T-helper 2 cell treated with Interferon-gamma antibody and Interleukin-4, amounts not matched to agents 5 μg/mL and 100 μg/mL, for 36 hours (primary cell): ENCODE data around the gene NCOR2.
"Not testable (repeated sequence)": the region's sequence is repeated elsewhere in the genome, so short reads cannot be mapped to it uniquely, and the experiment has no call there.

Source experiments
- DNase-seq: peaks from one replicate; pipeline ENCODE4 v3.0.0; 2021; ENCODE audit warnings: low spot score
- H3K27ac Mint-ChIP-seq: one replicate; pipeline ENCODE4 v1.8.0; 2021; ENCODE audit warnings: mild to moderate bottlenecking, mixed read lengths
- H3K27me3 Mint-ChIP-seq: one replicate; pipeline ENCODE4 v1.8.0; 2021; ENCODE audit warnings: low read depth, mixed read lengths
- H3K36me3 Mint-ChIP-seq: one replicate; pipeline ENCODE4 v1.8.0; 2021; ENCODE audit warnings: low read depth, mixed read lengths
- H3K4me1 Mint-ChIP-seq: one replicate; pipeline ENCODE4 v1.8.0; 2021; ENCODE audit warnings: low read depth, mixed read lengths
- H3K4me3 Mint-ChIP-seq: one replicate; pipeline ENCODE4 v1.8.0; 2022; ENCODE audit warnings: mild to moderate bottlenecking, moderate library complexity, mixed read lengths
- H3K9me3 Mint-ChIP-seq: one replicate; pipeline ENCODE4 v1.8.0; 2021; ENCODE audit warnings: mixed read lengths

NCOR2 gene

DNA sequence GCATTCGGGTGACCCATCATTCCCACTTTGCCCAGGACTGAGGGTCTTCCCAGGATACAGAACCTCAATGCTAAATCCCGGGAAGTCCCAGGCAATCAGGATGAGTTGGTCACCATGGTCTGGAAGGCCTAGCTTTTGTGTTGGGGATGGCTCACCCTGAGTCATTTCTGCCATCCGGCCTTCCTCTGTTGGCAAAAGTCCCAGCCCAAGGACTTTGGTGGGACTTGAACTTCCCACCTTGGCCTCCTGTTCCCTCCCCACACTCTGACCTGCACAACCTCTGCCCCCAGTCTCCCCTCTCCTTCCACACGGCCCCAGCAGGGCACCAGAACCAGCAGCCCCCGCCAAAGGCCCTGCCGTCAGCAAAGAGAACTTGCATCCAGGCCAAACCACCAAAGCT is 24.6 kb upstream of the NCOR2 start:
- H3K36me3 Mint-ChIP-seq, result no peaks in the 10 kb centered on the region
- peaks cover 5% of the 10 kb centered on the region for H3K9me3 Mint-ChIP-seq
- H3K27me3 Mint-ChIP-seq, result peaks cover 39% of the 10 kb centered on the region
- no peak overlapping the region for H3K4me3 Mint-ChIP-seq
- no peak for DNase-seq
- H3K27ac Mint-ChIP-seq, result no peak overlapping the region
- H3K4me1 Mint-ChIP-seq, result peaks cover 4% of the 10 kb centered on the region

DNA sequence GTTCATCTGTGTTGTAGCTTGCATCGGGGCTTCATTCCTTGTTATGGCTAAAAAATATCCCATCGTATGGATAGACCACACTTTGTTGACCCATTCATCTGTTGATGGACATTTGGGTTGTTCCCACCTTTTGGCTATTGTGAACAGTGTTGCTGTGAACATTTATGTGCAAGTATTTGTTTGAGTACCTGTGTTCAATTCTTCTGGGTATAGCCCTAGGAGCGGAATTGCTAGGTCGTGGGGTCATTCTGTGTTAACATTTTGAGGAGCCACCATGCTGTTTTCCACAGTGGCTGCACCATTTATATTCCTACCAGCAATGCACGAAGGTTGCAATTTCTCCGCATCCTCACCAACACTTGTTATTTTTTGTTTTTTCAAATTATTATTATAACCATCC is 23.0 kb upstream of the NCOR2 start:
- peaks cover 30% of the 10 kb centered on the region for H3K27me3 Mint-ChIP-seq
- no peak overlapping the region for H3K4me3 Mint-ChIP-seq
- H3K36me3 Mint-ChIP-seq, result no peaks in the 10 kb centered on the region
- H3K4me1 Mint-ChIP-seq, result peaks cover 4% of the 10 kb centered on the region
- DNase-seq, result no peak
- H3K9me3 Mint-ChIP-seq, result peaks cover 5% of the 10 kb centered on the region
- no peak overlapping the region for H3K27ac Mint-ChIP-seq

DNA sequence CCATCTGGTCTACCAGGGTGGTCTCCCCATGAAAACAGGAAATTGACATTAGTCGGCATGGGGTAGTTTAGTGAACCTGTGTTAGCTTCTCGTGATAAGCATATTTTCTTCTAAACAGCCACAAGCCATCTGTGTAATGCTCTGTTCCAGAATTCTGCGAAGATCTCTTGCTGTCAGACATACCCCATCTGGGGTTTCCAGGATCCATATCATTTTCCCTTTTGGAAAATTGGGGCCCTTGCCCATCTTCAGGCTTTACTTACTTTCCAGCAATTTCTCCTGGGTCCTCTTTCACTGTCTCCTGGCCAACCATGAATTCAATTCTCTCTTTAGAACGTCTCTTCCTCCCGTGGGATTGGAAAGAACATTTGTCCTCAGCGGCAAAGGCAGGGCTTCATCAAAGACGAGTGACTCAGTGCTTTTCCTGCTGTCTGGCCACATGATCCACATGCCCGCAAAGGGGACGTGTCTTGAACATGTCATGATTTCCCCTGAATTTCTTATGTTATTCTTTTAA is 21.4 kb upstream of the NCOR2 start:
- Mint-ChIP-seq H3K4me1 (peaks cover 4% of the 10 kb centered on the region), H3K27ac (no peak overlapping the region), H3K4me3 (no peak overlapping the region), H3K36me3 (no peaks in the 10 kb centered on the region), H3K27me3 (peaks cover 25% of the 10 kb centered on the region), H3K9me3 (peaks cover 5% of the 10 kb centered on the region)
- peak; percentile 24 for DNase-seq

DNA sequence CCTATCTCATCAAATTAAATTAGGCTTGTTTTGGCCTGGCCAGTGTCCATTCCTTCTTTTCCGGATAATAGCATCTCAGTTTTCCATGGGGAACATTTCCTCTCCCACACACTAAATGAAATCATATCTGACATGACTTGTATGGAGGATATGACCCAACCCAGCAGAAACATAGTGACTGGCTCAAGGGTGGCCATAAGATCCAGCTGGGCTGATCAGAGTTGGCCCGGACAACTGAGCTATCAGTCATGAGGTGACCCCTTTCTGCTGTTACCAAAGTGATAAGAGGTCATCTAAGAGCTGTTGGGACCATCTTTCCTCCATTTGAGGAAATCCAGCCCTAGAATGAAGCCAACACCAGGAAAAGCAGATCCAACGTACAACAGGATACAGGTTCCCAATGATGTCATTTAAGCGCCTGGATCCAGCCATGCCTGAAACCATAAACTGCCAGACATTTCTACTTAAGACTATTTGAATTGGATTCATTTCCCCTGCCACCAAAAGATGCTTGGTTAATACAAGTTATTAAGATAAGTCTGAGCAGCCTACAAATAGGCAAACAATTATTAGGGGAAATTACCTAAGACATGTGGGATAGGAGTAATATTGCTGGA is 20.7 kb upstream of the NCOR2 start:
- no peak for DNase-seq
- no peak overlapping the region for H3K4me3 Mint-ChIP-seq
- H3K9me3 Mint-ChIP-seq, result peaks cover 5% of the 10 kb centered on the region
- H3K27me3 Mint-ChIP-seq, result peaks cover 22% of the 10 kb centered on the region
- H3K27ac Mint-ChIP-seq, result no peak overlapping the region
- H3K36me3 Mint-ChIP-seq, result no peaks in the 10 kb centered on the region
- peaks cover 4% of the 10 kb centered on the region for H3K4me1 Mint-ChIP-seq

DNA sequence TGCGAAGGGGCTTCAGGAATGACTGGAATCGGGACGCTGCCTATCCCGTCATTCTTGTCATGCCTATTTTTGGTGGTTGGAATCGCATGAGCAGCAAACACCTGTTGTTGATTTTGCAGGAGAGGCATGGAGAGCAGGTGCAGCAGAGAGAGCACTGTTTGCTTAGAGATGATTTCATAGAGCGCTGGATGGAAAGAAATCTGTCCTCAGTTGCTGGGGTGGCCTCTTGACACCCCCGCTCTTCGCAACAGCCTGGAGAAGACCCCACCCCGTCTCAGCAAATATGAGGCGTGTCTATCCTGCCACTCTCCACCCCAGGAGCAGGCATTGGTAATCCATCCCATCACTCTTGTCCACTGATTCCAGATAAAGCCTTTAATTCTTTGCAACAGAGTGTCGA is 19.3 kb upstream of the NCOR2 start:
- H3K9me3 Mint-ChIP-seq, result peaks cover 5% of the 10 kb centered on the region
- H3K4me1 Mint-ChIP-seq, result peaks cover 4% of the 10 kb centered on the region
- peaks cover 22% of the 10 kb centered on the region for H3K27me3 Mint-ChIP-seq
- no peak overlapping the region for H3K4me3 Mint-ChIP-seq
- H3K27ac Mint-ChIP-seq, result no peak overlapping the region
- no peak for DNase-seq
- no peaks in the 10 kb centered on the region for H3K36me3 Mint-ChIP-seq

DNA sequence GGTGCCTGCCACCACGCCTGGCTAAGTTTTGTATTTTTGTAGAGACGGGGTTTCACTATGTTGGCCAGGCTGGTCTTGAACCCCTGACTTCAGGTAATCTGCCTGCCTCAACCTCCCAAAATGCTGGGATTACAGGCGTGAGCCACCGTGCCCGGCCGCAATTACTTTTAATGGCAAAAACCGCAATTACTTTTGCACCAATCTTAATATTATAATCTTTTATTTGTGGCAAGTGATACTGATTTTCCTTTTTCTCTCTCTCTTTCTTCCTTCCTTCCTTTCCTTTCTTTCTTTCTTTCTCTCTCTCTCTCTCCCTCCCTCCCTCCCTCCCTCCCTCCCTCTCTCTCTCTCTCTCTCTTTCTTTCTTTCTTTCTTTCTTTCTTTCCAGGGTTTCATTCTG is 17.1 kb upstream of the NCOR2 start:
- H3K36me3 Mint-ChIP-seq, DNase-seq, H3K9me3 Mint-ChIP-seq, H3K4me1 Mint-ChIP-seq, H3K4me3 Mint-ChIP-seq, H3K27ac Mint-ChIP-seq: not testable (repeated sequence)
- peaks cover 20% of the 10 kb centered on the region for H3K27me3 Mint-ChIP-seq

DNA sequence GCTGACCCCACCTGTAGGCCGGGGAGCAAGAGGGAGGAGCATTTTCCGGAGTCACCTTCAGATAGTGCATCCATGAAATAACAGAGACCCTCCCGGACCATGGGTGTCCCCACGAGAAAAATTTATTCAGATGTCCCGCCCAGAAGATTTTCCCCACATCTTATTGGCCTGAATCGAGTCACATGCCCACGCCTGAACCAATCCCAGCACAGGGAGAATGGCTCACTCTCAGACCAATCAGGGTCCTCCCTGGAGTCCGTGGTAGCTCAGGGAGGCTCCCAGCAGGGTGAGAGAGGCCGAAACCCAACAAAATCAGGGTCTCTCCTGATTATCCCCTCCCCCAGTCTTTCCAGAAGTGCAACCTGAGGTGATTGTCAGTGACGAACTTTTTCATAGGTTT is 16.4 kb upstream of the NCOR2 start:
- H3K9me3 Mint-ChIP-seq, result no peaks in the 10 kb centered on the region
- no peak overlapping the region for H3K27ac Mint-ChIP-seq
- no peak overlapping the region for H3K4me3 Mint-ChIP-seq
- H3K4me1 Mint-ChIP-seq, result peaks cover 2% of the 10 kb centered on the region
- no peak for DNase-seq
- no peaks in the 10 kb centered on the region for H3K36me3 Mint-ChIP-seq
- peaks cover 18% of the 10 kb centered on the region for H3K27me3 Mint-ChIP-seq

DNA sequence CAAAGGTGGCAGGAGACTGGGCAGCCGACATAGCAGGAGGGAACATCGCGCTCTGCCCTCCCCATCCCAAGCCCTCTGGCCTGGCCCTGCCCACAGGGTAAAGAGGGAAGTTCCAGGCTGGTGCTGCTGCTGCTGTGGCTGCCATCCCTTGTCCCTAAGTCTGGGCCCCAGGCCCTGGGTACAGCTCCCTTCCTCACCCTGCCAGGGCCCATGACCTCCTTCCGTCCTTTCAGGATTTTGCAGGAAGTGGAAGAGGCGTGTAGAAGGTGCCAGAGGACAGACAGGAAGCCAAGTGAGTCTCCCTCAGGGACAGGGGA is 14.7 kb upstream of the NCOR2 start:
- no peak for DNase-seq
- no peaks in the 10 kb centered on the region for H3K4me1 Mint-ChIP-seq
- no peak overlapping the region for H3K27ac Mint-ChIP-seq
- H3K36me3 Mint-ChIP-seq, result no peaks in the 10 kb centered on the region
- H3K27me3 Mint-ChIP-seq, result peaks cover 4% of the 10 kb centered on the region
- H3K4me3 Mint-ChIP-seq, result no peak overlapping the region
- no peaks in the 10 kb centered on the region for H3K9me3 Mint-ChIP-seq

DNA sequence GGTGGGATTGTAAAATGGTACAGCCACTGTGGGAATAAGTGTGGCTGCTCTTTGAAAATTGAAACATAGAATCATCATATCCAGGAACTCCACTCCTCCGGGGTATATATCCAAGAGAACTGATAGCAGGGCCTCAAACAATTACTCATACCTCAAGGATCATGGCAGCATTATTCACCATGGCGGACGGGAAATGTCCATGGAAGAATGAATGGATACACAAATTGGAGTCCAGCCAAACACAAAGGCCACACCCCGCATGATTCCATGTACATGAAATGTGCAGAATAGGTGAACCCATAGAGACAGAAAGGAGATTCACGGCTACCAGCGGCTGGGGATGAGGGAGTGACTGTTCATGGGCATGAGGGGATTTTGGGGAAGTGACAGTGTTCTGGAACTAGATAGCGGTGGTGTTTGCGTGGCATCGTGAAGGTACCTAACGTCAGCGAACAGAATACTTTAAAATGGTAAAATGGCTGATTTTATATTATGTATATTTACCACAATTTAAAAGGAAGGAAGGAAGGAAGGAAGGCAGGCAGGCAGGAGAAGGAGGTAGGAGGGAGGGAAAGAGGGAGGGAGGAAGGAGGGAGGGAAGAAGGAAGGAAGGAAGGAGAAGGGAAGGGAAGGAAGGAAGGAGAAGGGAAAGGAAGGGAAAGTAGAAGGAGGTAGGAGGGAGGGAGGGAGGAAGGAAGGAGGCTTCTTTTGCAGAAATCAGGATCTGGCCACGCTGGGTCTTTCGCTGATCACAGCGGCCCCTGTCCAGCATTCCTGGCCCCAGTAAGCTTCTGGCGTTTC is 14.1 kb upstream of the NCOR2 start:
- Mint-ChIP-seq H3K4me1 (no peaks in the 10 kb centered on the region), H3K27me3 (peaks cover 4% of the 10 kb centered on the region), H3K27ac (no peak overlapping the region), H3K9me3 (no peaks in the 10 kb centered on the region), H3K36me3 (no peaks in the 10 kb centered on the region), H3K4me3 (no peak overlapping the region)
- DNase-seq, result no peak

DNA sequence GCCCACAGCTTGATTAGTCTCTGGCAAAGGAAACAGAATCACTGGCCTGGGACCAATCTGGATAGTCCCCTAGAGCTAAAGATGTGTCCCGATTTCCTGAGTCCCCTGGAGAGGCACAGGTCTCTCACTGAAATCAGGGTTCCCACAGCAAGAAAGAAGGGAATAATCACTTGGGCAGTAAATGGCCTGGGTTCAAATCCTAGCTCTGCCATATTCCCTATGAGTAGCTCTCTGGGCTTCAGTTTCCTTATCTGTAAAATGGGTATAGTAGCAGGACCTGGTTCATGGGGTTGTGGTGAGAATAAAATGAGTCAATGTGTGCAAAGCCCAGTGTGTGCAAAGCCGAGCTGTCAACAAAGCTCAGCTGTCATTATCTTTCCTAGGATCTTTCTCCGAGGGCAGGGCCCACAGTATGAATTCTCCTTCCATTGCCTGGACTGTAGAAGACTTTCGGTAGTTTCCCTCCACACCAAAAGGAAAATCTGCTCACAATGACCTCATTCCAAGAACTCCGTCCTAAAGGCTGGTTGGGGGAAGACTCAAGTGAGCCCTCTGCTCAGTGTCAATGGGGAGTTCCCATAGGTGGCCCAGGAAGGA is 12.6 kb upstream of the NCOR2 start:
- DNase-seq, result no peak
- Mint-ChIP-seq H3K4me3 (no peak overlapping the region), H3K36me3 (no peaks in the 10 kb centered on the region), H3K9me3 (no peaks in the 10 kb centered on the region), H3K4me1 (no peaks in the 10 kb centered on the region), H3K27me3 (peaks cover 4% of the 10 kb centered on the region), H3K27ac (no peak overlapping the region)

DNA sequence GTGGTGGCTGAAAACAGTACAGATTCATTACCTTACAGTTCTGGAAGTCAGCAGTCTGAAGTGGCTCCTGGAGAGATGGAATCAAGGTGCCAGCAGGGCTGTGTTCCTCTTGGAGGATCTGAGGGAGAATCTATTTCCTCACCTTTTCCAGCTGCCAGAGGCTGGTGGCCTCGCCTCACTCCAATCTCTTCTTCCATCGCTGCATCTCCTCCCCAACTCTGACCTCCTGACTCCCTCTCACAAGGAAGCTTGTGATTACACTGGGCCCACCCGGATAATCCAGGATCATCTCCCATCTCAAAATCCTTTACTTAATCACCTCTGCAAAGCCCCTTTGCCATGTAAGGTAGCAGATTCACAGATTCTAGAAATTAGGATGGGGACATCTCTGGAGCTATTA is 11.4 kb upstream of the NCOR2 start:
- peaks cover 4% of the 10 kb centered on the region for H3K27me3 Mint-ChIP-seq
- H3K36me3 Mint-ChIP-seq, result no peaks in the 10 kb centered on the region
- no peak overlapping the region for H3K27ac Mint-ChIP-seq

DNA sequence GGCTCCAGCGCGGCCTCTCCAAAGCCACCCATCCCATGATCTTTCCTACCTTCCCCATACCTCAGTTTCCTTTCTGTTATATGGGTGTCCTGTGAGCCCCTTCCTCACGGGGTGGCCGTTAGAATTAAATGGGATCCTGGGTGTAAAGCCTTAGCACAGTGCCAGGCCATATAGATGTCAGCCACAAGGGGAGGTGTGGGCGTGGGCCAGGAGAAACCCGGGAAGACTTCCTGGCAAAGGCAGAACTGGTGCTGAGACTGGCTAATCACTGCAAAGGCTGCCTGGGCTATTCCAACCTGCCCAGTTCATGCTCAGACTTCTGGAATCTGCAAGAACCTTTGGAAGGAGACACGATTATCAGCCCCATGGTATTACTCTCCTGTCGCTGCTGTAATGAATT is 11.0 kb upstream of the NCOR2 start:
- no peak for DNase-seq
- H3K4me1 Mint-ChIP-seq, result no peaks in the 10 kb centered on the region
- peaks cover 4% of the 10 kb centered on the region for H3K27me3 Mint-ChIP-seq
- H3K36me3 Mint-ChIP-seq, result no peaks in the 10 kb centered on the region
- no peaks in the 10 kb centered on the region for H3K9me3 Mint-ChIP-seq
- H3K4me3 Mint-ChIP-seq, result no peak overlapping the region
- H3K27ac Mint-ChIP-seq, result no peak overlapping the region

More for the DNA sequence above, 11.4 kb upstream of the NCOR2 start:
- Mint-ChIP-seq H3K4me1 (no peaks in the 10 kb centered on the region), H3K9me3 (no peaks in the 10 kb centered on the region), H3K4me3 (no peak overlapping the region)
- DNase-seq, result no peak

DNA sequence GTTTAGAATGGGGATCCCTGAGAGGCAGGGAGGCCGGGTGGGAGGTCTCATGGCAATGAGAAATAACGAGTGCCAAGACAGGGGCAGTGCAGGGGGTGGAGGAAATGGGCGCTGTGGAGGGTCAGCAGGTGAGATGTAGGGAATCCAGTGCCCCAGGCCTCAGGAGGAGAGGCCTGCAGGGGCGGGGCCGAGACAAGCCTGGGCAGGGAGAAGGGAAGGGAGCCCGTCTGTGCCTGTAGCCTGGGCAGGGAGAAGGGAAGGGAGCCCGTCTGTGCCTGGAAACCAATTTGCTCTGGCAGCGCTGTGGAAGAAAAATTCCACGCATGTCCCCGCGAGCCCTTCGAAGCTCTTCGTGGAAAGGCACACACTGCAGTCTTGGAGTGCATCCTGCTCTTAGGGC is 10.6 kb upstream of the NCOR2 start:
- H3K9me3 Mint-ChIP-seq, result no peaks in the 10 kb centered on the region
- no peaks in the 10 kb centered on the region for H3K4me1 Mint-ChIP-seq
- H3K27ac Mint-ChIP-seq, result no peak overlapping the region
- H3K27me3 Mint-ChIP-seq, result peaks cover 4% of the 10 kb centered on the region
- no peak for DNase-seq
- no peak overlapping the region for H3K4me3 Mint-ChIP-seq
- no peaks in the 10 kb centered on the region for H3K36me3 Mint-ChIP-seq

DNA sequence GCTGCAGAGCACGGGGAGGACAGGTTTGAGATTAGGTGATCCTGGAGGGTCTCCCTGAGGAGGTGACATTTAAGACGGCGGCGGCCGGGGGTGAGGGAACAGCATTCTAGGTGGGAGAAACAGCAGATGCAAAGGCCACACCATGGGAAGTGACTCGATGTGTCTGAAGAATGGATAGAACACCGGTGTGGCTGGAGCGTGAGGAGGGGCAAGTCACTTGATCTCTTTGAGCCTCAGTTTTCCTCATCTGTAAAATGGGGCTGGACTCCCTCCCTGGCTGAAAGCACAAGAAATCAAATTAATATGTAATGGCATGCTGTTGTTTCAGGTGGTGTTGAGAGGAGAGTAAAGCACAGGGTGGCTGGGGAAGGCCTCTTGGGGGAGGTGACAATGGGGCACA is 10.0 kb upstream of the NCOR2 start:
- Mint-ChIP-seq H3K9me3 (no peaks in the 10 kb centered on the region), H3K4me1 (no peaks in the 10 kb centered on the region), H3K36me3 (no peaks in the 10 kb centered on the region), H3K27ac (no peak overlapping the region), H3K4me3 (no peak overlapping the region), H3K27me3 (peaks cover 4% of the 10 kb centered on the region)
- no peak for DNase-seq
